Activated CD4-positive, alpha-beta T cell treated with anti-CD3 and anti-CD28 coated beads for 48 hours (primary cell): ENCODE results near the gene YBX1.

Experiments
- DNase-seq: peaks from one replicate; pipeline ENCODE4 v3.0.0-alpha.2; 2020

Gene YBX1

GRCh38 chr1:42735477-42736105 lies 53.4 kb downstream of the YBX1 start:
- no peak for DNase-seq

DNA sequence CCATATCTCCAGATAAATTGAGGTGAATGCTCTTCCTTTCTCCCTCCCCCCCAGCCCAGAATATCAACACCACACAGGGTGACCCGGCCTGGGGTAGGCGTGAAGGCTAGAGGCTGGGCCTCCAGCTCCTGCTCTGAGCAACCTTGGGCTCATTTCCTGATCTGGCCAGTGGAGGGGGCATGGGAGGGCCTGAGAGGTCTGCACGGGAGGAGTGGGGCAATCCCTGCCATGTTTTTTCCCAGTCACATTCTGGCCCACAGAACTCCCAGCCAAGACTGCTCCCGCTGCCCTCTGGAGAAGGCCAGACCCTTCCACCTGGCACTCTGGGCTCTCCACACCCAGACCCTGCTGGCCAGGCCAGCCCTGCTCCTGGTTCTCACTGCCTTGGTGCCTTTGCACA lies 53.9 kb downstream of the YBX1 start:
- peak; percentile 17 for DNase-seq

- no peak for DNase-seq
Measured at GRCh38 chr1:42736571-42737200, 54.5 kb downstream of the YBX1 start.

DNA sequence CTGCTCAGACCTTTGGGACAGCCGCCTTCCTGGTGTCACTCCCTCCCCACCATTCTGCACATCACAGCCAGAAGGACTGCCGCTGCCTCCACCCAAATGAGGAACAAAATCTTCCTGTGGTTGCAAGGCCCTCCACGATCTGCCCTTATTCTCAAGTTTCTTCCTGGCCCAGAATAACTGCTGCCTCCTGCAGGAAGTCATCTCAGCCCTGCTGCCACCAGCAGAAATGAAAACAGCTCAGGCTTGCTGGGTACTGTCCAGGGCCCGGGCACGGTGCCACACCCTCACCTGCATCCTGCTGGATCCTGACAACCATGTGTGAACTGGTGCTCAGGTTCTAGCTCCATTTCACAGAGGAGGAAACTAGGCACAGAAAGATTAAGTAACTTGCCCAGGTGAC lies 55.0 kb downstream of the YBX1 start:
- no peak for DNase-seq

DNA sequence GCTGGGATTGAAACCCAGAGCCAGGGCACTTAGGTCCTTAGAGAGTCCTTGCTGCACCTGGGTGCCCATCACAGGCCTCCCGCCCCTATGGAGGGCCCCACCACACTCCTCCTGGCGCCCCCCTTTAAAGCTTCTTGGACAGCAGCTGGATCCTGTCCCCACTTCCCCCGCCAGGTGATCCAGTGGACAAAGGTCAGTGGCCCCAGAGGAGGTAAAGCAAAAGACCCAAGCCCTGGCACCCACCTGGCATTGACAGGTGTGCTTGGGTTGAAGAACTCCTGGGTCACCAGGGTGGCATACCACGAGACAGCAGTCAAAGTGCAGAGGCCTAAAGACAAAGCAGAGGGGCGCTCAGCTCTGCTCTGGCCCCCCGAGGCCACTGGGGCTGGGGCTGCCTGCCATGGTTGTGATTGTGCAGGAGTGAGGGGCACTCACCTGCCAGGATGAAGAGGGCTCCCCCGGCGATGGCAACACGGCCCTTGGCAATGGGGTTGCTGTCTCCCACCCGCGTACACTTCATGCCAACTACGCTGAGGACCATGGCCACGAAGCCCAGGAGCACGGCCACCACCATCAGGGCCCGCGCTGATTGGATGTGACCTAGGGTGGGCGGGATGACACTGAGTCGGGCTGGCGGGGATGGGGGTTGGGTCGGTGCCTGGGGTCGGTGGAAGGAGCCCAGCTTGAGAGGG lies 55.9 kb downstream of the YBX1 start:
- DNase-seq: no peak

- no peak for DNase-seq
Measured at GRCh38 chr1:42738678-42739226, 56.5 kb downstream of the YBX1 start.

- no peak for DNase-seq
Measured at GRCh38 chr1:42739753-42740700, 57.8 kb downstream of the YBX1 start, which contains the start of gene CLDN19. Gene CLDN19, minus strand, starts transcription at chr1:42740236. Its CDS starts 173 bp downstream, at chr1:42740063.

DNA sequence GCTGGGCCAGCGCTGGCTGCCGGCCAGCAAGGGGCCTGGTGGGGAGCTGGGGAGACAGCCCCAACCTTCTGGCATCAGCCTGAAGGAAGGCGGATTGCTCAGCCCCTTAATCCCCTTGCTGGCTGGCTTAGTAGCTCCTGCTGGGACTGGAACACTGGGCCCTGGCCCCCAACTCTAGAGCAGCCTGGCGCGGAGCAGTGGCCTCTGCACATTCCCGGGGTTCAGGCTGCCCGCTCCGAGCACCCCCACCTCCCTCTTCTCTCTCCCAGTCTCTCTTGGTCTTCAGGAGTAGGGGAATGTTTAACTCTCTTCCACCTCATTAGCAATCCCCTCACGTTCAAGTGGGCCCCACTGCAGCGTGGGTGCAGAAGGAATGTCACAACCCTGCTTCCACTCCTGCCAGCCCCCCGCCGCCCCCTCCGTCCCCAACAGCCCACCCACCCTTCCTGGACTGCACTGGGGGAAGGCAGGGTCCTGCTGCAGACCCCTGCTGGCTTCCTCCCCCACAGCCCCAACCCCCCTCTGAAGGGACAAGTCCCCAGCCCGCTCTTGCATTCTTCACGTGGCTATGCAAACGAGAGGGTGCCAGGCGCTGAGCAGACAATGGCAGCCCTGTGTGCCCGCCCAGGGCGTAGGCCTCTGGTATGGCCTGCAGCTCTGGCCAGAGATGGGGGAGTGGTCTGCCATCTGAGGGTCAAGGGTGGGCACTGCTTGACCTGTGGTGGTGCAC lies 58.8 kb downstream of the YBX1 start:
- no peak for DNase-seq

DNA sequence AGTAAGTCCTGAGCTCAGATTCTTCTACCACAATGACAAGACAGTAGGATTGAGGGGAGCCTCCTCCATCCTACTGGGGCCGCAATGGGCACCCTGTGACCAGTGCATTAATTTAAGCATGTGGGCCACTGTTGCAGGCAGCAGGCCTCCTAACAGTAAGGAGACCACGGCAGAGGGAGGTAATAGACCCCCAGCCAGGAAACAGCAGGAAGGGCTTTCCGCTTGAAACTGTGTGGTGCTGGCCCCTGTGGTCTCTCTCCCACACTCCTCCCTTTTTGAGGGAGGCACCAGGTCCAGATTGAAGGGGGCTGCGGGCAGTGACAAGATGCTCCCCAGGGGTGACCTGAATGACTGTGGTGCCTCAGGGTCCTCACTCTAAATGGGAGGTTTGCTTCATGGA lies 59.5 kb downstream of the YBX1 start:
- no peak for DNase-seq

DNA sequence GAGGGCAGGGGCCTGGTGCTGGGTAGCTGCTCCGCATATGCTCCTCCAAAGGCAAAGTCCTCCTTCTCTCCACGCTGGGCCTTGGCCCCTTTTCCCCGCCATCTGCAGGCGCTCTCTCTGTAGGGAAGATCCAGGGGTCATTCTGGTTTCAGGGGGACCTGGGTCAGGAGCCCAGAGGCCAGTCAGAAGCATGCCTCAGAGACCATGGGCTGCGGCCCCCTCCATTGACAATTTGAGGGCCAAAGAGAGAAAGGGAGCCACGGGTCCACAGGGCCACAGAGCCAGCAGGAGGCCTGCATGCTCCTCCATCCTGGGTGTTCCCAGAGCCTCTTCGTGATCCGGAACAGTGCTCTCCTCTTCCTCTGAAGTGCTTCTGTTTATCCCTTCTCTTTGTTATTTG lies 59.9 kb downstream of the YBX1 start:
- no peak for DNase-seq

DNA sequence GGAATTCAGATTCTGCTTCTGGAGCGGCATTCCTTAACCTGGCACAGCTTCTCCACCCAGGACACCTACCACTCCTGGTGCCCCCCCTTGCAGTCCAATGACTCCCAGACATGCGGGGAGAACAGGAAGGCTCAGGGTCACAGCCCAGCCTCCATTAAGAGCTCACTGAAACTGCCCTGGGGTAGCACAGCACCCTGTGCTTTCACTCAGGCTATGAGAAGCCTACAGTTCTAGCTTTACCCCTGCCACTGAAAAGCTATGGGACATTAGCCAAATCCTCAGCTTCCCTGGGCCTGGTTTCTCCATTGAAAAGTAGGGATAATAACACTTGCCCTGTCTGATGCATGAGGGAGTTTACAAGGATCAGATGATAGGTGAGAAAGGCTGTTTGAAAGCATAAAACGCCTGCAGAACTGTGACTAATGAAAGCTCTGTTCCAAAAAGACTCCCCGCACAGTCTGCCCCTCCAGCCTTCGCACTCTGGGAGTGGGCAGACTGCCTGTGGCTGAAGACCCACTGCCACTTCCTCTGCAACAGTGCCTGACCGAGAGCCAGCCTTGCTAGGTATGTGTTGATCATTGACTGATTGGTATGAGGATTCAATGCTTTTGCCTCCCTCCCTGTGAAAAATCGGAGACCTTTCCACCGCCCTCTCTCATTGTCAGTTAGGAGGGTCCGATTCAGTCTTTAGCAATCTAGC lies 60.5 kb downstream of the YBX1 start:
- no peak for DNase-seq

DNA sequence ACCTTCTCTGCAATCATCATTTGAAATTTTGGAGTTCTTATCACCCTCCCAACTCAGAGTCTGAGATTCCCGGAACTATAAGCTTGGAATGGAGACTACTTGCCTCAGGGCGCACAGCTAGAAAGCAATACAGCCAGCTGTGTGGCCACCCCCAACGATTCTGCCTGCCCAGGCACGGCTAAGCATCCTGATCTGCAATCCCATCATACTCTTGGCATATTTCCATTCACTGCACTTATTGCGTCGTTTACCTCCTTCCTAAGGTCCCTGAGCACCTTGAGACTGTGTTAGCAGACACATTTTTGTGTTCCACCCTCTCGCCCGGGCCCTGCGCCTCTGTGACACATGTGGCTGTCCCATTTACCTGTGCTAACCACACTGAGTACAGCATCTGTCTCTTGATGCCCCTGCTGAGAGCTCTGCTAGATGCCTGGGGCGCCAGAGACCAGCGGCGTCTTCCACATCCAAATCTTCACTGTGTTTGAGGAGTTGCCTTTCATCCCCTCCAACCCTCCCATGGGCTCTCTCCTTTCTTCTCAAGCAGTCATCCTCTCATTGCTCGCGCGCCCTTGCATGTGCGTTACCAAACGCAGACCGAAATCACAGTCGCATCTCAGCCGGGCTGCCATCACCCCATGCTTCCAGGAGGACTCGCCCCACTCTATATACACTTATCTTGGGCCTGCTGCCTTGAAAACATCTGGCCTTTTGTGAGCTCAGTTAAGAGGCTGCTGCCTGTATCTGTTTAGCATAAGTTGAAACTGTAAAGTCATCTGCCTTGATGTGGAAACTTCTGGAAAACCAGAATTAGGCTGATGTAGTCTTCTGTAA lies 61.3 kb downstream of the YBX1 start:
- no peak for DNase-seq

DNA sequence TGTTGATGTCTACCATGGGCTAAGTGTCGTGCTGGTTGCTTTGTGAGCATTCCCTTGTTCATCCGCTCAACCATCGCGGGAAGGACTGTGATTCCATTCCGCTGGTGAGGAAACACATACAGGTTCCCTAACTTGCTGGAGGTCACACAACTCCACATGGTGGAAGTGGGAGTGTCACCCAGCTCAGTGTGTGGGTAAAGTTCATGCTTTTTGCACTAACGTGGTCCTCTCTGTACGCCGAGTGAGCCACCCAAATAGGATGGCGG lies 61.9 kb downstream of the YBX1 start:
- DNase-seq: no peak

- no peak for DNase-seq
Measured at GRCh38 chr1:42745851-42746250, 63.6 kb downstream of the YBX1 start.

DNA sequence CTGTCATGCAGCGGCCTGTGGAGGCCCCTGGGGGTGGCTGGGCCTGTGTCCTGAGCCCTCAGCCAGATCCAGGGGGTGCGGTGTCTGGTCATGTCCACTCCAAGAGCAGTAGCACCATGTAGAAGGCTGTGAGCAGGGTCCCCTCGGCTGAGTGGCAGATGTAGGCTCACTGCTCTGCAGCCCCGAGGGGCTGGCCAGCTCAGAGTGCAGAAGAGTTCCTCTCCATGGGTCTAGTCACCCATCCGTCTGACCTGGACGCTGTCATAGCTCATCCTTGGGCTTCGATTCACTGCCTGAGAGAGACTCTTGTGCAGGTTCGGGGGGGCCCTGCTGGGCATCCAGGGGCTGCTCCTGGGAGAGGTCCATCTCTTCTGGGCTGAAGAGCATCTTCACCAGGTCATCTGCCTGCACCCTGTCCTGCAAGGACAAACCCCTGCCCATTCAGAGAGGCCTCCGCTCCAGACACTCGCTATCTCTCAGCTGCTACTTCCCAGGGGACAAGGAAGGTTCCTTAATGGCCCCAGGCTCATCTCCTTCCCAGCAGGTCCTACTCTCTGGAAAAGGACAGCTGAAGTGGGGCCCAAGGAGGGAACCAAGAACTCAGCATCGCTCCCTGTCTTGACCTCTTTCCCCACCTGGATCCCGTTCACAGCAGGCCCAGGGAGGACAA lies 64.4 kb downstream of the YBX1 start:
- no peak for DNase-seq

DNA sequence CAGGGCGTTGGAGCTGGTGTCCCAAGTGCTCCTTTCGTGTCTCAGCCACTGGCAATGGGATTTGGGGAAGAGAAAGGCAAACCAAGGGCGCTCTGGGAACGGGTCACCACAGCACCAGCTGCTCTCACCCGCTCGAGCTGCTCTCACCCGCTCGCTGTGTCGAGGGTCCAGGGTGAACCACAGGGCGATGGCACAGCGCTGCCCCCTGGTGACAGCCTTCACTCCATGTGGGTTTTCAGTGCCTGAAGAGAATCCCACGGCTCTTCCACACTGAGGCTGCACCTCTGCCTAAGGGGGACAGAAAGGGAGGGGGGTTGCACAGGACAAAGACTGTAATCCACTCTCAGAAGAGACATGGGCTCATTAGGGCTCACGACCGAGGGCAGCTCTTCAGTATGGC lies 64.9 kb downstream of the YBX1 start:
- DNase-seq: peak; percentile 55

DNA sequence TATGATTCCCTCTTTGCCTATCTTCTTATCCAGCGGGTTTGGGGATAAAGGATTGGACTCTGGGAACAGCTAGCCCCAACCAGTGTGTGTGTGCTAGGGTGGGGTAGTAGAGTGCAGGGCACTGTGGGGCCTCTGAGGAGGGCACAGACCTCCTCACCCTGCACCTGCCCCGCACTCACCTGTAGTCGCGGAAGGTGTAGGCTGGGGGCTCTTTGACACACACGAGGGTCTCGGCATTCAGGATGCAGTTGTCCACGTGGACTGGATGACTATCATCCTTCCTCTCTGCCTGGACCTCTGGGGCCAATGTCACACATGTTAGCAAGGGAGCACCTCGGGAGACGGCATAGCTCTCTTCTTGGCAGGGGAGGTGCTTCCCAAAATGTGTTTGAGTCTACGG lies 65.8 kb downstream of the YBX1 start:
- no peak for DNase-seq

GRCh38 chr1:42748461-42749410 lies 66.5 kb downstream of the YBX1 start:
- no peak for DNase-seq

- DNase-seq: no peak
Measured at GRCh38 chr1:42750041-42750440, 67.8 kb downstream of the YBX1 start.
